Kidney (tissue), 14 donors: ENCODE data around the gene ZCWPW1. TPM values are rescaled to one million over a fixed set of nuclear protein-coding genes. Genes with fewer than 3 reads are reported as not detected.
"Not testable (repeated sequence)": the region's sequence is repeated elsewhere in the genome, so short reads cannot be mapped to it uniquely, and the experiment has no call there.

Experiments used
- DNase-seq, 5 donors: peaks; one replicate each; pipeline ENCODE4 v3.0.0-alpha.2; 2013 to 2020
- FAIRE-seq: peaks from 2 replicates; lab custom pipeline; 2012; peaks lifted over from hg19 to GRCh38; lab: Jason Lieb, UNC
- H3K27ac ChIP-seq, 2 donors: one replicate each; pipeline ENCODE4 v1.7.0; 2013; ENCODE audit warnings: low read depth in 2 of 2, low read length in 2 of 2, inconsistent platforms in 1 of 2
- H3K27me3 ChIP-seq: one replicate; pipeline ENCODE4 v1.7.1; 2013; ENCODE audit warnings: low read length, inconsistent platforms; ENCODE audit not compliant: control insufficient read depth, insufficient read depth
- H3K36me3 ChIP-seq, 3 donors: one replicate each; pipeline versions ENCODE4 v1.7.0 to v1.7.1; 2013; ENCODE audit warnings: low read length in 3 of 3, control low read depth in 1 of 3, inconsistent platforms in 1 of 3; ENCODE audit not compliant: insufficient read depth in 3 of 3, control insufficient read depth in 2 of 3
- H3K4me1 ChIP-seq, 3 donors: one replicate each; pipeline versions ENCODE4 v1.7.0 to v1.7.1; 2013; ENCODE audit warnings: low read length in 3 of 3, inconsistent platforms in 1 of 3, low read depth in 1 of 3; ENCODE audit not compliant: control insufficient read depth in 2 of 3, insufficient read depth in 2 of 3
- H3K4me3 ChIP-seq, 3 donors: one replicate each; pipeline versions ENCODE4 v1.7.0 to v1.8.1; 2013; ENCODE audit warnings: low read length in 3 of 3, control low read depth in 1 of 3, inconsistent platforms in 1 of 3
- H3K9ac ChIP-seq, 3 donors: one replicate each; pipeline versions ENCODE4 v1.7.0 to v1.7.1; 2013; ENCODE audit warnings: low read length in 3 of 3, control low read depth in 1 of 3, inconsistent platforms in 1 of 3
- H3K9me3 ChIP-seq, 3 donors: one replicate each; pipeline versions ENCODE4 v1.7.0 to v1.7.1; 2013; ENCODE audit warnings: low read length in 3 of 3, control low read depth in 1 of 3, inconsistent platforms in 1 of 3; ENCODE audit not compliant: control insufficient read depth in 2 of 3, insufficient read depth in 1 of 3
- intact Hi-C: fragments of 100-400 bp; cut with DNase I; formaldehyde crosslinking; loops from one replicate; pipeline ENCODE4 v1.11.1; 2022
- polyA plus RNA-seq: library from polyadenylated mRNA; stranded (reverse); fragments of 350-450 nt; fragmentation: Illumina TruSeq; extraction: RNeasy Lipid Tissue Mini Kit (QIAGEN cat#74804); gene quantifications from one replicate; pipeline ENCODE4 v1.2.3, GENCODE V29; 2014; ENCODE audit warnings: low read depth, low replicate concordance; ENCODE audit not compliant: insufficient read depth
- total RNA-seq: library from RNA; stranded (reverse); fragmentation: NEBNext Ultra II Directional; extraction: Animal tissue kit (Norgen Biotek cat#: 25700); gene quantifications from one replicate; pipeline ENCODE4 v1.2.1, GENCODE V29; 2021
- TF ChIP-seq, protein P1 (sequence below): IDR thresholded peaks from 3 replicates; pipeline ENCODE4 v1.5.1; 2012; ENCODE audit warnings: mild to moderate bottlenecking, moderate library complexity, borderline replicate concordance; ENCODE audit not compliant: insufficient read depth; ENCODE audit errors: extremely low read depth
- donor health status: control.
- donor health status: control.
- donor health status: control.
- donor health status: control.
- donor health status: control.
- donor health status: DM: yes; HTN: yes; CAD: no.
- donor health status: Normal renal cell carcinoma (clear cell type).

ZCWPW1 gene
- total and polyA plus RNA-seq, 2 donors from 2014 or later = 3.0 to 7.9 TPM

DNA sequence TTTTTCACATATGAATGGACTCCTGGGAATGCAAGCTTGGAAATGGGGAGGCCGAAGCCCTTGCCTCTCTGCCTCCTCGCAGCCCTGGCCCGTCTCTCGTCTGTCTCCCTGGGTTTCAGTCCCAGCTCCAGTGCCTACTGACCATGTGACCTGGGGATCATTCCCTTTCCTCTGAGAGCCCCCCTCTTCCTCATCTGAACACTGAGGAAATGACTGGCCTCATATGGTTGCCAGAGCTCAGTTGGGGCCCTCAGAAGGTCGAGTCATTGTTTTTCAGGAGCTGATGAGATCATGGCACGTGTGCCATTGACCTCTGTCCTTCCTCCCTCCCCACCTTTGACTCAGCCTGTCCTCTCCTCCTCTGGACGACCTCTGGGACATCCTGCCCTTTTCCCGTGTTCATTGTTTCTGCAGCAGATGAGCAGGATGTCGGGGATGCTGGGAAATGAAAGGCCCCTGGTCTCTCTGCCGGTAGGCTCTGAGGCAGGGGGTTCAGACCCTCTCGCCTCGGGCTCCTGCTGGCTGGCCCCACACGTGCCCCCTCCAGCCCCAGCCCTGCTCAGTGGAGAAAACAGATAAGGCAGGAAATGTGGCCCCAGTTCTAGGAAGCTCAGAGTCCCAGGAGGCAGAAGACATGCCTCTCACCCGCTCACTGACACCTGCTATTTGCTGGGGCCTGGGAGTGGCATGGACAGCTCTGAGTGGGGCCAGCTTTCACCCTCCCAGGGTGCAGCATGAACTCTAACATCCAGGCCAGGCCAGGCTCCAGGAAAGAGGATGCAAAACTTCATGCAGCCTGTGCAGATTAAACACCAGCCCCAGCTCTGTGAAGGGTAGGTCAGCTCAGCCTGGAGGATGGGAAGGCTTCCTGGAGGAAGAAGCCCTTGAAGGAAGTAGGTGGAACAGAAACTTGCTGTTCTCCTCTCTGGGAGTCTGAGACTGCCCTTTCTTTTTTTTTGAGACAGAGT is 16.1 kb upstream of the ZCWPW1 start:
- intact Hi-C loops = no loop called here
- Histone ChIP-seq H3K27ac (peak overlapping the region; percentile 68 to 71), H3K4me3 (no peak overlapping the region), H3K27me3 (no peaks in the 10 kb centered on the region), H3K4me1 (peaks cover 0 to 5% (median 0%) of the 10 kb centered on the region in 3 donors), H3K36me3 (no peaks in the 10 kb centered on the region), H3K9ac (no peak overlapping the region), H3K9me3 (no peaks in the 10 kb centered on the region)
- DNase-seq = peak in 3 of 5 donors; percentile 48 to 69 (median 59)
- TF ChIP-seq, protein P1, sequence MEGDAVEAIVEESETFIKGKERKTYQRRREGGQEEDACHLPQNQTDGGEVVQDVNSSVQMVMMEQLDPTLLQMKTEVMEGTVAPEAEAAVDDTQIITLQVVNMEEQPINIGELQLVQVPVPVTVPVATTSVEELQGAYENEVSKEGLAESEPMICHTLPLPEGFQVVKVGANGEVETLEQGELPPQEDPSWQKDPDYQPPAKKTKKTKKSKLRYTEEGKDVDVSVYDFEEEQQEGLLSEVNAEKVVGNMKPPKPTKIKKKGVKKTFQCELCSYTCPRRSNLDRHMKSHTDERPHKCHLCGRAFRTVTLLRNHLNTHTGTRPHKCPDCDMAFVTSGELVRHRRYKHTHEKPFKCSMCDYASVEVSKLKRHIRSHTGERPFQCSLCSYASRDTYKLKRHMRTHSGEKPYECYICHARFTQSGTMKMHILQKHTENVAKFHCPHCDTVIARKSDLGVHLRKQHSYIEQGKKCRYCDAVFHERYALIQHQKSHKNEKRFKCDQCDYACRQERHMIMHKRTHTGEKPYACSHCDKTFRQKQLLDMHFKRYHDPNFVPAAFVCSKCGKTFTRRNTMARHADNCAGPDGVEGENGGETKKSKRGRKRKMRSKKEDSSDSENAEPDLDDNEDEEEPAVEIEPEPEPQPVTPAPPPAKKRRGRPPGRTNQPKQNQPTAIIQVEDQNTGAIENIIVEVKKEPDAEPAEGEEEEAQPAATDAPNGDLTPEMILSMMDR = no peak
- no peak for FAIRE-seq

DNA sequence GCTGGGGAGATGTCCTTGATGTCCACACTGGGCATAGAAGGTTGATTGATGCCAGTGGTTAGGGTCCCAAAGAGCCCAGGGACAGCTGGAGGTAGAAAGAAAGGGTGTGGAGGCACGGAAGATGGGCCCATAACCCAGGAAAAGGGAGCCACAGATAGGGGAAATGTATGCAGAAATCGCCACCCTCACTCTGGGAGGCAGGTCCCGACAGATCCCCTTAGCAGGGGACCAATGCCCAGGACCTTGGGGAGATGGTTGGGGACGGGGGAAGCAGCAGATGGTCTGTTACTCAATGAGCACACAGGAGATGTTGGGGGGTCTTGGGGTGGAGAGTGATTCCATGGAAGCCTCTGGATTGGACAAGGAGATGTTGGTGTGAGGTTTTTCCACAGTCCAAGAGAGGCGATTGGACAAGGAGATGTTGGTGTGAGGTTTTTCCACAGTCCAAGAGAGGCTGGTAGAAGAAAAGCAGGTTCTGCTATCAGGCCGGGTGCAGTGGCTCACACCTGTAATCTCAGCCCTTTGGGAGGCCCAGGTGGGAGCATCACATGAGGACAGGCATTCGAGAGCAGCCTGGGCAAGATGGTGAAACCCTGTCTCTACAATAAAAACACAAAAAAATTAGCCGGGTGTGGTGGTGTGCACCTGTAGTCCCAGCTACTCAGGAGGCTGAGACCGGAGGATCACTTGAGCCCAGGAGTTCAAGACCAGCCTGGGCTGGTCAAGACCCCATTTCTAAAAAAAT is 14.8 kb upstream of the ZCWPW1 start:
- H3K36me3 ChIP-seq = no peaks in the 10 kb centered on the region
- no peak overlapping the region for H3K9ac ChIP-seq
- peak overlapping the region; percentile 53 to 71 for H3K27ac ChIP-seq
- FAIRE-seq = no peak
- TF ChIP-seq, protein P1 = no peak
- peak in 2 of 5 donors; percentile 22 to 41 for DNase-seq
- no peaks in the 10 kb centered on the region for H3K27me3 ChIP-seq
- no peaks in the 10 kb centered on the region for H3K9me3 ChIP-seq
- H3K4me3 ChIP-seq = no peak overlapping the region
- intact Hi-C loops = no loop called here
- peaks cover 0 to 5% (median 0%) of the 10 kb centered on the region in 3 donors for H3K4me1 ChIP-seq

DNA sequence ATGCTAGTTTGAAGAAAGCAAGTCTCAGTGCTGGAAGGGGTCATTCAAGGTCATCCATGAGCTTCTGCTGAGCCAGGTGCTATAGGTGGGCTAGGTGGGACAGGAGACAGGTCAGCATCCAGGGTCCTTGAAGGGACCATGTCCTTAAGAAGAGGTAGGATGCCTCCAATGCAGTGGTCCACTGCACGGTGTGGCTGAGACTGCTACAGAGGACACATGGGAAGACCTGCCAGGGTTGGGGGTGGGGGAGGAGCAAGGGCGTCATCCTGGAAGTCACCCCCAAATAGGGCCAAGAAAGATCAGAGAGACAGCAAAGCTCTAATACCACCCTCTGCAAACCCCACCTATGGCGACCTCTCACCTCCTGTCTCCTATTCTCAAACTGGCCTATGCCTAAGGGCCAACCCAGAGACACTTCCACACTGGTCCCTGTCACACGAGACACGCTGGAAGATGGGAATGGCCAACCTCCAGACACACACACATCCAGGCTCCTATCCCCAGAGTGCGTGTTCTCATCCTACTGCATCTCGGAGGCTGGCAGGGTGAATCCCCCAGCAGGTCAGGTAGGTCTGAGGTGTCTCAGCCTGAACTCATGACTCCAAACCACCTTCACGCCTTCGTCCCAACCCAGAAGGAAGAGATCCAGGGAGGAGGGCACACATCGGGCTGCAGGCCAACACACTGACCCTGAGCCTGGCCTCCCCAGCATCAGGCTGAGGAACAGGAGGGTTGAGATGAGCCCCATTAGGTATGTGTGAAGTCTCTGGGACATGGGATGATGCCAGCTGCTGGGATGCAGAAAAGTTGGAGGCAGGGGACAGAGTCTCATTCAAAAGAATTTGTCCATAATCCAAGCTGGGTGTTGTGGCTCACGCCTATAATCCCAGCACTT is 13.4 kb upstream of the ZCWPW1 start:
- Histone ChIP-seq H3K27ac (no peak overlapping the region), H3K4me3 (no peak overlapping the region), H3K36me3 (no peaks in the 10 kb centered on the region), H3K4me1 (peaks cover 0 to 5% (median 0%) of the 10 kb centered on the region in 3 donors), H3K27me3 (no peaks in the 10 kb centered on the region), H3K9me3 (no peaks in the 10 kb centered on the region), H3K9ac (no peak overlapping the region)
- DNase-seq = peak in 2 of 5 donors; percentile 36 to 41
- intact Hi-C loops = no loop called here
- no peak for FAIRE-seq
- TF ChIP-seq, protein P1 = no peak

DNA sequence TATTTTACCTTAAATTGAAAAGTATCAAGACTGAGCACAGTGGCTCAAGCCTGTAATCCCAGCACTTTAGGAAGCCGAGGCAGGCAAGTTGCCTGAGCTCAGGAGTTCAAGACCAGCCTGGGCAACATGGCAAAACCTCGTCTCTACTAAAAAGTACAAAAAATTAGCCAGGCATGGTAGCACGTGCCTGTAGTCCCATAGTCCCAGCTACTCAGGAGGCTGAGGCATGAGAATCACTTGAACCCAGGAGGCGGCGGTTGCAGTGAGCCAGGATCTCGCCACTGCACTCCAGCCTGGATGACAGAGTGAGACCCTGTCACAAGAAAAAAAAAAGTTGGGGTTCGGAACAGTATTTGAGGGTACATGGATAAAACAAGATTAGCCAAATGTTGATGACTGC is 10.7 kb upstream of the ZCWPW1 start:
- H3K9me3 ChIP-seq, H3K27me3 ChIP-seq, H3K4me3 ChIP-seq, intact Hi-C loops, FAIRE-seq, H3K36me3 ChIP-seq, H3K27ac ChIP-seq, H3K9ac ChIP-seq: not testable (repeated sequence)
- peaks cover 0 to 11% (median 10%) of the 10 kb centered on the region in 3 donors for H3K4me1 ChIP-seq
- peak in 1 of 5 donors; percentile 12 for DNase-seq

DNA sequence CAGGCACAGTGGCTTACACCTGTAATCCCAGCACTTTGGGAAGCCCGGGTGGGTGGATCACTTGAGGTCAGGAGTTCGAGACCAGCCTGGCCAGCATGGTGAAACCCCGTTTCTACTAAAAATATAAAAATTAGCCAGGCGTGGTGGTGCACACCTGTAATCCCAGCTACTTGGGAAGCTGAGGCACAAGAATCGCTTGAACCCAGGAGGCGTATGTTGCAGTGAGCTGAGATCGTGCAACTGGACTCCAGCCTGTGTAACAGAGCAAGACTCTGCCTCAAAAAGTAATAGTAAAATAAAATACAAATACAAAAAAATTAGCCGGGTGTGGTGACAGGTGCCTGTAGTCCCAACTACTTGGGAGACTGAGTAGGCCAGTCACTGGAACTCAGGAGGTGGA is 10.2 kb upstream of the ZCWPW1 start:
- Histone ChIP-seq H3K36me3 (peaks cover 3 to 10% (median 4%) of the 10 kb centered on the region in 3 donors), H3K4me1 (peaks cover 0 to 13% (median 7%) of the 10 kb centered on the region in 3 donors)
- H3K27ac ChIP-seq, H3K27me3 ChIP-seq, intact Hi-C loops, H3K9me3 ChIP-seq, H3K4me3 ChIP-seq, H3K9ac ChIP-seq, FAIRE-seq: not testable (repeated sequence)
- DNase-seq = peak in 1 of 5 donors; percentile 16
